Astrocyte (in vitro differentiated cells and primary cell): ENCODE results near the gene ANO3.

Experiments
- CTCF ChIP-seq: IDR thresholded peaks from 2 replicates; pipeline ENCODE4 v1.5.1; 2011; ENCODE audit warnings: low read depth, mild to moderate bottlenecking, inconsistent platforms, low read length, moderate library complexity; ENCODE audit not compliant: insufficient read depth
- EZH2 ChIP-seq: IDR thresholded peaks from 2 replicates; pipeline ENCODE4 v1.6.1; 2012; ENCODE audit warnings: mild to moderate bottlenecking, low read length, inconsistent platforms; ENCODE audit not compliant: insufficient read depth

- TF ChIP-seq CTCF: no peak
- no peak for TF ChIP-seq EZH2
Measured at GRCh38 chr11:26651916-26652315, 320.0 kb downstream of the ANO3 start.
